Stimulated activated CD4-positive, alpha-beta T cell treated with anti-CD3 and anti-CD28 coated beads, Interleukin-1b, Interleukin-23, amount 100 ng/mL, for 1 hour (primary cell): ENCODE measurements around the gene ZSCAN5B.
"Not testable (repeated sequence)": the region's sequence is repeated elsewhere in the genome, so short reads cannot be mapped to it uniquely, and the experiment has no call there.

Source experiments
- DNase-seq, 2 donors: peaks; one replicate each; pipeline ENCODE4 v3.0.0-alpha.2; 2020; ENCODE audit warnings: low read depth in 2 of 2

ZSCAN5B gene

GRCh38 chr19:56197646-56198045 lies at the start of gene ZSCAN5B:
Gene ZSCAN5B (minus strand): TSS chr19:56197783. CDS start chr19:56193052, 4,731 bp downstream.
- not testable (repeated sequence) for DNase-seq

- not testable (repeated sequence) for DNase-seq
These were observed 48.2 kb upstream of the ZSCAN5B start for GRCh38 chr19:56245764-56246163.

- no peak for DNase-seq
These were observed 47.6 kb upstream of the ZSCAN5B start for GRCh38 chr19:56245121-56245740.

- no peak for DNase-seq
These were observed 25.9 kb upstream of the ZSCAN5B start for GRCh38 chr19:56223481-56223880.

- DNase-seq = no peak
These were observed 25.3 kb upstream of the ZSCAN5B start for GRCh38 chr19:56222901-56223300.

- DNase-seq = no peak
These were observed 24.3 kb upstream of the ZSCAN5B start for GRCh38 chr19:56221851-56222250.

- not testable (repeated sequence) for DNase-seq
These were observed 23.9 kb upstream of the ZSCAN5B start for GRCh38 chr19:56221442-56221841.

DNA sequence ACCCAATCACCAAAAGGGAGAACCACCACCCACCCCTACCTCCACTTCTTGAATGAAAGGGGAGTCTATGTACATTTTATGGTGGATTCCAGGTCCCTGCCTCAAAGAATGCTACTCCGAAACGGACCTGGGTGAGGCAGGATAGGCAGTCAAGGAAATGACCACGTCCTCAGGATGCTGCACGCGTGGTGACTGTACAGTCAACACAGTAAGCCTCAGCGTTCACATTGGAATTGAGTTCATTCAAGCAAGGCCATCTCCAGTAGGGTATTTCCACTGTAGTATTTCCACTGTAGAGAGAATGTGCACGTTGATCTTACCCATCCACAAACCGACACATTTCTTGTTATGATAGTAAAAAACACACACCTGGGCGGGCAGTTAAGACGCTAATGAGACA lies 21.4 kb upstream of the ZSCAN5B start:
- DNase-seq = no peak

DNA sequence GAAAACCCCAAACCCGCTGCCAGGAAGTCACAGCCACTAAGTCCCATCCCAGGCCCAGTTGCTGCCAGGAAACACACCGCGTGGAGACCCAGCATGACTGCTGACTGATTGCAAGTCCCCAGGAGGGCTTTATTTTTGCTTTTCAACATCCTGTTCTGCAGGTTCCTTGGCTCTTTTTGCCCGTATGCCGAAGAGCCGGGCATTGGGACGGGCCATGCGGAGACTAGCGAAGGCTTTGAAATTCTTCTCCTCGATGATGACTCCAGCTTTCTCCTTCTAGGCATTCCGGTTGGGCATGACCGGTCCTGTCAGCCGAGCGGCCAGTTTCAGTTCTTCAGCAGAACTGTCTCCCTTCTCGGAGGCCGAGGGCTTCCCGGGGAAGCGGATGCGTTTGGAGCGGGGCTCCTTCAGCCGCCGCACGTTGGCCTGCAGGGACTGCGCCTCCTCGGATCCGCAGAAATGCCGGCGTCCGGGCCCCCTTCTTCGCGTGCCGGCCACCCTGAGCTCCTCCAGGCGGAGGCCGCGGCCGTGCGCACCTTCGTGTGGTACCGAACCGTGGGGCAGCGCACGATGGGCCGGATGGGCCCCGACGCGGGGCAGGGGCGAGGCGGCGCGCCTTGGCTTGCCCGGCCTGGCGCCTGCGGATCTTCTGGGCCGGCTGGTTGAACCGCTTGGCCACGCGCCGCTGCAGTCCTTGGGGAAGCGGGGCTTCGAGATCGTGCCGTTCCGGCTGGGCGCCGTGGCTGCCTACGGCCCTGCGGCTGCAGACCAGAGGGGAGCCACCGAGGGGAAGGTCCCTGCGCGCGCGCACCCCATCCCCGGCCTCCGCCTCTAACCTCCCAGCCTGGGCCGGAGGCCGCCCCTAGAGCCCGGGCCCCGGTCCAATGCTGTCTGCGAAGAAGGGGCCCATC lies 19.7 kb upstream of the ZSCAN5B start:
- no peak for DNase-seq

GRCh38 chr19:56211718-56212117 lies 14.1 kb upstream of the ZSCAN5B start:
- DNase-seq = no peak

- not testable (repeated sequence) for DNase-seq
These were observed 12.5 kb upstream of the ZSCAN5B start for GRCh38 chr19:56210036-56210435.

DNA sequence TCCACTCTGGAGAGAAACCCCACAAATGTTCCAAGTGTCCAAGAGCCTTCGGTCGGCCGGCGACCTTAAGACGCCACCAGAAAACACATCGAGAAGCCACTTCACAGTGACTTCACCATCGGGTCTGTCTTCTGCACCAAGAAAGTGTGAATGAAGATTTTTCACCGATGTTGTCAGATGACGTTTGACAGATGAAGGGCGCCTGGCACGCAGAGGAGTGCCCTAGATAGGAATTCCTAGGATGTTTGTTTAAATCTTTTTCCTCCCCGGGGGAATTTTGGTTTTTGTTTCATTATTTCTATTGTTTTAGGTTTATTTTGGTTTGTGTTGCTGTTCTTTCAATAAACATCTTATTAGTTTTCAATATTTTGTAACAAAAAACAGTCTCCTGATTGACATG lies 11.5 kb upstream of the ZSCAN5B start:
- DNase-seq = no peak

DNA sequence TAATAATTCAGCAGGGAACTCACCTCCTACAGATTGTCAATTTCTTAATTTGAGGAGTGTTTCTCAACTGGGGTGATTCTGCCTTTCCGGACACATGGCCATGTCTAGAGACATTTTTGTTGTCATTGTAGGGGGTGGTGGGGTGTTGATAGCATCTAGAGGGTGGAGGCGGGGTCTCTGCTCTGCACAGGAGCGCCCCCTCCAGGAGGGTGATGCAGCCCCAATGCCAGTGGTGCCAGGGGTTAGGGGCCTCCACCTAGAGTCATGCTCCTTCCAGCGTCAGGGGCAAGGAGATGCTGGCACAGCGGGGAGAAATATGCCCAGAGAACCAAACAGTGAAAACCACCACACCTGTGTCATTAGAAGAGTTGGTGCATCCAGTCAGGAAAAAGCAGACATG lies 10.0 kb upstream of the ZSCAN5B start:
- not testable (repeated sequence) for DNase-seq

- no peak for DNase-seq
These were observed 4.4 kb upstream of the ZSCAN5B start, which contains the start of gene ZSCAN5C for GRCh38 chr19:56201973-56202372. Gene ZSCAN5C (plus strand): TSS chr19:56202273. CDS start chr19:56205914, 3,641 bp downstream.

DNA sequence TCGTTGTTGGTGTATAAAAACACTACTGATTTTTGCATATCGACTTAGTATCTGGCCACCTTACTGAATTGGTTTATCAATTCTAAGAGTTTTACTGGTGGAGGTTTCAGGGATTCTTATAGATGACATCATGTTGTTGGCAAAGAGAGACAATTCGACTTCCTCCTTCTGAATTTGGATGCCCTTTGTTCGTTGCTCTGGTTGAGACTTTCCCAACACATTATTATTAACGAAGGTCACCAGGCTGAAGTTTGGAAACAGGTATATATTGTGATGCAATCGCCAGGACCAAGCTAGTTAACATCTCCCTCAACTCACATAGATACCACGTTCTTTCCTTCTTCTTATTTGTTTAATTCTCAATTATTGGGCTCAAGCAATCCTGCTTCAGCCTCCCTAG lies 2.1 kb upstream of the ZSCAN5B start:
- DNase-seq = no peak

- no peak for DNase-seq
These were observed 3.5 kb downstream of the ZSCAN5B start for GRCh38 chr19:56193981-56194640.

DNA sequence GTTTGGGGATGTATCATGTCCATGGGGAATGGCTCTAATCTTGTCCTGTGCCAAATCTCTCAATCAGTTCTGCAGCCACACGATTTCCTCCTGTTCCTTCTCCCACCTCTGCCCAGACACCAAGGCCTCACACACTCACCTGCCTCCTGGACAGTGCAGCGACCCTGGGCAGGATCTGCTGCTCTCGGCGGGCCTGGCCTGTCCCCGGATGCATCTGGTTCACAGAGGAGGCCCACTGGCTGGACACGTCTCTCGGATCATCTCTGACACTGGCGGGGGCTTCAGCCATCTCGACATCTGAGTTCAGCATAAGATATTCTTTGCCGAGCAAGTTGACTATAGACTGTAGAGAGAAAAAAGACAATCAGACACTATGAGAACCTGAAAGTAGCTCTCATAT lies 5.9 kb downstream of the ZSCAN5B start:
- DNase-seq = no peak

GRCh38 chr19:56191115-56191514 lies 6.5 kb downstream of the ZSCAN5B start:
- DNase-seq = no peak

DNA sequence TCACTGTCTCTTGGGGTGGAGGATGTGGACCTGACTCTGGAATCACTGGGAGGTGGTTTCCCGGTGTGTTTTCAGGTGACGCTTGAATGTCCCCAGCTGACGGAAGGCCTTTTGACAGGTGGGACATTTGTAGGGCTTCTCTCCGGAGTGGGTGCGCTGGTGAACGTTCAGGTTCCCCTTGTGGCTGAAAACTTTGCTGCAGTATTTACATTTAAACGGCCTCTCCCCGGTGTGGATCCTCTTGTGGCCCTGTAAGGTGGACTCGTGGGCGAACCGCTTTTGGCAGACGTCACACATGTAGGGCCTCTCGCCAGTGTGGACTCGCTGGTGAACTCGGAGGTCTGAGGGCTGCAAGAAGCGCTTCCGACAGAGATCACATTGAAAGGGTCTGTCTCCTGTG lies 7.8 kb downstream of the ZSCAN5B start:
- no peak for DNase-seq

DNA sequence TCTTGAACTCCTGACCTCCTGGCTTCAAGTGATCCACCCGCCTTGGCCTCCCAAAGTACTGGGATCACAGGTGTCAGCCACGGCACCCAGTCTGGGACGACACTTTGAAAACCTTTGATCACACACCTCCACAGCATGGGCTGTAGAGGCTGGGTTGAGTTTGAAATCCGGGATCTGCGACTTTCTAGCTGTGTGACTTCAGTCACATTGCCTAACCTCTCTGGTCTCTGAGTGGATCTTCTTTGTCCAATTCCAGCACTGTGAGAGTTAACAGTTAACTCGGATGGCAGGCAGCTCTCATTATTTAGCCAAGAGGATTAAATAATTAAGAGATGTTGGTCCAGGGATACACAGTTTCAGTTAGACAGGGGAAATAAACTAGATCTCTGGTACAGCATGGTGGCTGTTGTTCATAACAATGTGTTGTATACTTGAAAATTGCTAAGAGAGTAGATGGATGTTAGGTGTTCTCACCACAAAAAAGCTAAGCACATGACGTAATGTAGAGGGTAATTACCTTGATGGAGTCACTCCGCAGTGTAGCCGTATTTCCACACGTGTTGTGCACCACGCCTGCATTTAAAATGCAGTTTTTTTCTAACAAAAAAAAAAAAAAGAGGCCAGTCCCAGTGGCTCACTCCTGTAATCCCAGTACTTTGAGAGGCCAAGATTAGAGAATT lies 19.9 kb downstream of the ZSCAN5B start:
- no peak for DNase-seq

GRCh38 chr19:56176881-56177280 lies 20.7 kb downstream of the ZSCAN5B start:
- no peak for DNase-seq

GRCh38 chr19:56176310-56176709 lies 21.3 kb downstream of the ZSCAN5B start:
- DNase-seq = not testable (repeated sequence)
